Liver (tissue), 9 donors: ENCODE data around the gene RADIL. TPM values are rescaled to one million over a fixed set of nuclear protein-coding genes. Genes with fewer than 3 reads are reported as not detected.

Experiments
- DNase-seq: peaks from one replicate; pipeline ENCODE4 v3.0.0-alpha.2; 2017; ENCODE audit warnings: low spot score
- H3K27ac ChIP-seq, 2 donors: one replicate each; pipeline ENCODE4 v1.7.0; 2013; ENCODE audit warnings: inconsistent platforms in 2 of 2, low read length in 2 of 2, control low read depth in 1 of 2, low read depth in 1 of 2, mild to moderate bottlenecking in 1 of 2
- H3K27me3 ChIP-seq, 4 donors: one replicate each; pipeline versions ENCODE4 v1.6.1 to v1.7.0; 2013; ENCODE audit warnings: low read length in 3 of 4, inconsistent platforms in 1 of 4, mild to moderate bottlenecking in 1 of 4, moderate library complexity in 1 of 4; ENCODE audit not compliant: control insufficient read depth in 4 of 4, insufficient read depth in 4 of 4
- H3K36me3 ChIP-seq, 4 donors: one replicate each; pipeline versions ENCODE4 v1.6.1 to v1.7.0; 2013; ENCODE audit warnings: low read length in 3 of 4, mild to moderate bottlenecking in 3 of 4, low read depth in 1 of 4, moderate library complexity in 1 of 4; ENCODE audit not compliant: control insufficient read depth in 4 of 4, insufficient read depth in 3 of 4
- H3K4me1 ChIP-seq, 4 donors: one replicate each; pipeline versions ENCODE4 v1.6.1 to v1.7.0; 2013; ENCODE audit warnings: low read length in 3 of 4, mild to moderate bottlenecking in 3 of 4, moderate library complexity in 1 of 4; ENCODE audit not compliant: control insufficient read depth in 4 of 4, insufficient read depth in 4 of 4
- H3K4me3 ChIP-seq, 3 donors: one replicate each; pipeline versions ENCODE4 v1.6.1 to v1.7.0; 2013; ENCODE audit warnings: low read length in 3 of 3, control low read depth in 1 of 3, low read depth in 1 of 3, mild to moderate bottlenecking in 1 of 3
- H3K9ac ChIP-seq, 2 donors: one replicate each; pipeline ENCODE4 v1.7.0; 2013; ENCODE audit warnings: low read length in 2 of 2, mild to moderate bottlenecking in 2 of 2, moderate library complexity in 2 of 2, control low read depth in 1 of 2, low read depth in 1 of 2
- H3K9me3 ChIP-seq, 4 donors: one replicate each; pipeline versions ENCODE4 v1.6.1 to v1.7.0; 2013; ENCODE audit warnings: low read length in 3 of 4; ENCODE audit not compliant: control insufficient read depth in 4 of 4
- ATF3 ChIP-seq: IDR thresholded peaks from 2 replicates; pipeline ENCODE4 v1.6.1; 2016; ENCODE audit warnings: antibody characterized with exemption
- CTCF ChIP-seq: fragments of 150-350 bp; IDR thresholded peaks from 2 replicates; pipeline ENCODE4 v1.5.1; 2017; ENCODE audit warnings: improper control_type of control experiment, low read depth, low read length; ENCODE audit not compliant: missing input control
- EGR1 ChIP-seq, 2 donors: IDR thresholded peaks; 2 replicates each; pipeline ENCODE4 v1.6.1; 2016 to 2018; ENCODE audit warnings: antibody characterized with exemption in 2 of 2, low read depth in 2 of 2
- FOXA1 ChIP-seq: IDR thresholded peaks from 2 replicates; pipeline ENCODE4 v1.6.1; 2016; ENCODE audit warnings: antibody characterized with exemption
- FOXA2 ChIP-seq: IDR thresholded peaks from 2 replicates; pipeline ENCODE4 v1.6.1; 2016; ENCODE audit warnings: antibody characterized with exemption
- GABPA ChIP-seq, 2 donors: IDR thresholded peaks in 1 of 2; conservative IDR thresholded peaks in 1 of 2; 2 replicates each; pipeline ENCODE4 v1.6.1; 2016; ENCODE audit warnings: antibody characterized with exemption in 2 of 2, mild to moderate bottlenecking in 1 of 2, moderate library complexity in 1 of 2
- HNF4A ChIP-seq, 2 donors: conservative IDR thresholded peaks; 2 replicates each; pipeline ENCODE4 v1.6.1; 2016; ENCODE audit warnings: antibody characterized with exemption in 2 of 2, mild to moderate bottlenecking in 2 of 2
- JUND ChIP-seq, 2 donors: IDR thresholded peaks; 2 replicates each; pipeline ENCODE4 v1.6.1; 2016; ENCODE audit warnings: antibody characterized with exemption in 2 of 2
- MAX ChIP-seq: IDR thresholded peaks from 2 replicates; pipeline ENCODE4 v1.6.1; 2016; ENCODE audit warnings: antibody characterized with exemption
- NR2F2 ChIP-seq: IDR thresholded peaks from 2 replicates; pipeline ENCODE4 v1.6.1; 2016; ENCODE audit warnings: antibody characterized with exemption
- RAD21 ChIP-seq, 2 donors: IDR thresholded peaks; 2 replicates each; pipeline ENCODE4 v1.6.1; 2016; ENCODE audit warnings: antibody characterized with exemption in 2 of 2, mild to moderate bottlenecking in 2 of 2
- REST ChIP-seq: IDR thresholded peaks from 2 replicates; pipeline ENCODE4 v1.6.1; 2016; ENCODE audit warnings: antibody characterized with exemption, mild to moderate bottlenecking
- RXRA ChIP-seq, 2 donors: IDR thresholded peaks; 2 replicates each; pipeline ENCODE4 v1.6.1; 2017 to 2018; ENCODE audit warnings: antibody characterized with exemption in 2 of 2, mild to moderate bottlenecking in 1 of 2
- SP1 ChIP-seq: IDR thresholded peaks from 2 replicates; pipeline ENCODE4 v1.6.1; 2018; ENCODE audit warnings: antibody characterized with exemption, mild to moderate bottlenecking
- YY1 ChIP-seq: IDR thresholded peaks from 2 replicates; pipeline ENCODE4 v1.6.1; 2016; ENCODE audit warnings: antibody characterized with exemption, mild to moderate bottlenecking
- ZBTB33 ChIP-seq: IDR thresholded peaks from 2 replicates; pipeline ENCODE4 v1.6.1; 2016; ENCODE audit warnings: antibody characterized with exemption
- WGBS: extraction: QIAGEN DNeasy Blood & Tissue Kit; methylation state at CpG from one replicate; pipeline ENCODE4 v1.1.7; 2013; 5-methylcytosine and 5-hydroxymethylcytosine counted together
- polyA plus RNA-seq, 2 donors: library from polyadenylated mRNA; stranded (reverse) in 1 of 2; unstranded in 1 of 2; fragments of 200-250 nt in 1 of 2; fragments of >200 nt in 1 of 2; fragmentation: Nextera tagmentation in 1 of 2; extraction: Ambion mirVana in 1 of 2; gene quantifications; one replicate each; pipeline versions ENCODE4 v1.2.1 to v1.2.3, GENCODE V29; 2013 to 2015
- total RNA-seq, 2 donors: library from RNA; depleted of rRNA; stranded (reverse); fragments of >200 nt; gene quantifications; one replicate each; pipeline ENCODE4 v1.2.3, GENCODE V29; 2014
- donor health status: healthy.
- donor health status: healthy.
- donor health status: healthy.
- donor health status: healthy.
- donor health status: healthy.

The RADIL gene
- total and polyA plus RNA-seq, 4 donors = 0.14 to 0.25 (median 0.21) TPM; not detected in 1

GRCh38 chr7:4886671-4887070 is 3.2 kb upstream of the RADIL start:
- H3K27ac ChIP-seq = no peak overlapping the region
- H3K36me3 ChIP-seq = no peaks in the 10 kb centered on the region
- TF ChIP-seq EGR1 (IDR thresholded peaks at IDR 0.05; ENCODE audit: low read depth in 2 of 2) (no peak), FOXA1 (no peak), SP1 (no peak), CTCF (no peak), GABPA (IDR thresholded peaks at IDR 0.05 in 1 of 2, conservative IDR thresholded peaks at IDR 0.05 in 1 of 2) (no peak)
- H3K4me1 ChIP-seq = peaks cover 0 to 14% (median 4%) of the 10 kb centered on the region in 4 donors
- H3K9ac ChIP-seq = no peak overlapping the region
- peaks cover 0 to 14% (median 3%) of the 10 kb centered on the region in 4 donors for H3K27me3 ChIP-seq
- no peak for DNase-seq
- H3K9me3 ChIP-seq = no peaks in the 10 kb centered on the region
- no peak overlapping the region for H3K4me3 ChIP-seq
- WGBS = 45% methylated on average over 1 of the region's 1 CpG

- Histone ChIP-seq H3K36me3 (no peaks in the 10 kb centered on the region), H3K4me1 (peaks cover 0 to 14% (median 4%) of the 10 kb centered on the region in 4 donors), H3K27me3 (peaks cover 0 to 14% (median 4%) of the 10 kb centered on the region in 4 donors), H3K9me3 (no peaks in the 10 kb centered on the region), H3K27ac (no peak overlapping the region), H3K9ac (no peak overlapping the region), H3K4me3 (no peak overlapping the region)
- no peak for DNase-seq
- TF ChIP-seq ZBTB33 = no peak
- no peak for TF ChIP-seq JUND (IDR thresholded peaks at IDR 0.05)
- no peak for TF ChIP-seq RAD21 (IDR thresholded peaks at IDR 0.05)
- no peak for TF ChIP-seq RXRA (IDR thresholded peaks at IDR 0.05)
- no peak for TF ChIP-seq HNF4A (conservative IDR thresholded peaks at IDR 0.05)
- TF ChIP-seq MAX = no peak
- no peak for TF ChIP-seq SP1
- TF ChIP-seq ATF3 = no peak
- no peak for TF ChIP-seq YY1
- no peak for TF ChIP-seq REST
- no peak for TF ChIP-seq NR2F2
- no peak for TF ChIP-seq FOXA2
- no peak for TF ChIP-seq GABPA (IDR thresholded peaks at IDR 0.05 in 1 of 2, conservative IDR thresholded peaks at IDR 0.05 in 1 of 2)
- 90% methylated on average over 7 of the region's 7 CpGs for WGBS
These were observed 1.8 kb upstream of the RADIL start for GRCh38 chr7:4885317-4885807.
